ENCODE data around the gene P2RY11.

P2RY11 gene

GRCh38 chr19:10093295-10094186 lies 18.0 kb upstream of the P2RY11 start:
- DNase-seq: no peak

GRCh38 chr19:10095622-10095947 lies 15.9 kb upstream of the P2RY11 start:
- no peak for DNase-seq

GRCh38 chr19:10095948-10096614 lies 15.4 kb upstream of the P2RY11 start:
- DNase-seq: peak; percentile 92

- no peak for DNase-seq
Measured at GRCh38 chr19:10096615-10096963, 14.9 kb upstream of the P2RY11 start.

DNA sequence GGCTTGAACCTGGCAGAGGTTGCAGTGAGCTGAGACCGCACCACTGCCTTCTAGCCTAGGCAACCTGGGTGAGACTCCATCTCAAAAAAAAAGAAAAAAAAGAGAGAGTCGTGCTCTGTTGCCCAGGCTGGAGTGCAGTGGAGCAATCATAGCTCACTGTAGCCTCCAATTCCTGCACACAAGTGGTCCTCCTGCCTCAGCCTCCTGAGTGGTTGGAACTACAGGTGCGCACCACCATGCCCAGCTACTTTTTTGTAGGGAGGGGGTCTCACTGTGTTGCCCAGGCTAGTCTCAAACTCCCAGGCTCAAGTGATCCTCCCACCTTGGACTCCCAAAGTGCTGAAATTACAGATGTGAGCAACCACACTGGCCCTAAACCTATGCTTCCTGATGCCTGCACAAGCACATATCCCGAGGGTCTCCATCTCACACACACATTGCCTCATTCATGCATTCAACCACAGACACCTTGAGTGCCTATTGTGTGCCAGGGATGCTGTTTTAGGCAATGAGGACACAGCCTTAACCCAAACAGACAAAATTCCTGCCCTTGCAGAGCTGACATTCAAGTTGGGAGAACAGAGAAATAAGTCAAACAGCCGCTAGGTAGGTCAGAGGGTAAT lies 11.2 kb upstream of the P2RY11 start:
- DNase-seq: no peak

DNA sequence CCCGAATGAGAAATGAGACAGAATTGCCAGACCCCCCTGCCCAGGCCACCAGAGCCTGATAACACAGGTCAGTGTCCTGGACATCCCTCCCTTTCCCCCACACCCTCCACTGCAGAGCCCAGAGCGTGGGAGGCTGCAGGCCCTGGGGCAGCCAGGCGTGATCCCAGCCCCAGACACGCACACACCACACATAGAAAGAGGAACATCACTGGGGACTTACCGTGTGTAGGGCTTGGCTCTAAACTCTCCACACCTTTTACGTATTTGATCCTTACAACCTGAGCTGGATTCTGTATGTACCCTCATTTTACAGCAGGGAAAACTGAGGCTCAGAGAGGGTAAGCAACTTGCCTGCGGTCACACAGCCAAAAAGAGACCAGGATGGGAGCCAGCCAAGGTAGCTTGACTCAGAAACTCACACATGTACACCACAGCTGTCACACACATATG lies 8.7 kb upstream of the P2RY11 start:
- DNase-seq: no peak

DNA sequence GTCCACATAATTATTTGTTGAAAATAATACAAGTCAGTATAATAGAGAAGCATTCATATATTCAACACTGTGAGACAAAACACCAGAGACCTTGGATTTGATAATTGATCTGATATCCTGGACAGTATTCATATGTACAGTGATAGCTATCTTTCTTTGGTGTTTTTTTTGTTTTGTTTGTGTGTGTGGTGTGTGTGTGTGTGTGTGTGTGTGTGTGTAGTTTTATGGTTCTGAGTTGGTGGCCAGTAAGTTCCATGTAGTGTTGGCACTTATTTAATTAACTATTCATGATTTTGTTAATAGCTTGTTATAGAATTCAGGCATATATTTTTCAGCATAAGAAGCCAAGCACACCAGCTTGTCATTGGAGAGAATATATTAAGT lies 7.4 kb upstream of the P2RY11 start:
- DNase-seq: peak; percentile 53

DNA sequence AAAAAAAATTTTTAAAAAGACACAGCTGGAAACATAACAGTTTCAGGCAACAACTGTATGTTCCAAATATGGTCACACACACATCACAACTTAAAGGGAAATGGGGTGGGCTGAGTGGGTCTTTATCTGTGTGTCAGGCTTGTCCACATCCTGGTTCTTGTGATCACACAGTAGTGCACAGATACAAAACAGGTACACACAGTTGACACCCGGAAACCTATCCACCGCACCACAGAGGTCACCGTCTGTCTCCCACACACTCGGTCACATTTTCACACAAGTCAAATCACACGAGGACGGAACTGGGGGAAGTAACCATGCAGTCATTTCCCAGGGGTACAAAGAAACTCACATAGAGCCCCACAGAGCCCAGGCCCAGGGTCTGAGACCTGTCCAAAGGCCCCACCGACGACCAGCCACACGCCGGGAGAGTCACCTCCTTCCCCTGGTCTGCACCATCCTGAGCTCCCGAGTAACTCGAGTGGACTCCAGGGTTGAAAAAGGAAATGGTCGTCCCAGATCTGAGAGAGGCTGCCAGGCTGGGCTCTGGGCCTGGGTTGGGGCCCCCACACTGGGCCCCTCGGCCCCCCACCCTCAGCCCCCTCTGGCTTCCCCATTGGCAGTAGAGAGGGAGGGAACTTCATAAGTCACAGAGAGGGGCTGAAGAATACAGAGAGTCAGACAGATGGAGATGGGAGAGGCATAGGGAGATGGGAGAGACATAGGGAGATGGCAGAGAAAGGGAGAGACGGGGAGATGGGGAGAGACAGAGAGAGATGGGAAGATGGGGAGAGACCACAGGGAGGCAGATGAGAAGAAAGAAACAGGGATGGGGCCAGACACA lies 6.6 kb upstream of the P2RY11 start:
- DNase-seq: peak; percentile 97

GRCh38 chr19:10105509-10106099 lies 5.9 kb upstream of the P2RY11 start:
- peak; percentile 74 for DNase-seq

DNA sequence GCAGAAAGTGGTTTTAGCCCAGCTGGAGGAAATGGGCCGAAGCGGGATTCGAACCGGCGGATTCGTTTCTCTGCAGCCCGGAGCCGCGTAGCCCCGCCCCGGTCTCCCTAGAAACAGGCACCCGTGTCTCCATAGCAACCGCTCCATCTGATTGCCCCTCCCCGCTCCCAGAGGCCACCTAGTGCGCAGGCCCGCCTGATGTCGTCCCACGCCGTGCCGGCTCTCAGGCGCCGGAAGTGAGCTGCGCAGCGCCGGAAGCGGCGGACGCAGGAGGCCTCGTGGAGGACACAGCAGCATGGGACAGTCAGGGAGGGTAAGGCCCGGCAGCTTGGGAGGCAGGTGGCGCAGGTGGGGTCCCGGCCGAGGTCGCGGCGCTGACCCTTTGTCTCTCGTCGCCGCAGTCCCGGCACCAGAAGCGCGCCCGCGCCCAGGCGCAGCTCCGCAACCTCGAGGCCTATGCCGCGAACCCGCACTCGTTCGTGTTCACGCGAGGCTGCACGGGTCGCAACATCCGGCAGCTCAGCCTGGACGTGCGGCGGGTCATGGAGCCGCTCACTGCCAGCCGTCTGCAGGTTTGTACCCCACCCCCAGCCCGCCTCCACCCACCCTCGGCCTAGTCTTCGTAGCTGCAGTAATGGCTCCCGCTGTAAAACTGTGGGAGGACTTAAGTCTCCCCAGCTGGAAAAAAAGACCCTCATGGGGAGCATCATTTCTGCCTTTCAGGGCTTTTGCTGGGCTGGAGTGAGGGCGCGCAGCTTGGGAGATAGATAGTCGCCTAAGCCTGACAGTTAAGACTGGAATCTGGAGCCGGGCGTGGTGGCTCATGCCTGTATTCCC lies 5.2 kb upstream of the P2RY11 start, which contains the start of gene PPAN:
Gene PPAN, plus strand, starts transcription at position 263 of the 837 bp plus-strand sequence. Its CDS starts 33 bp downstream, at position 296.
- DNase-seq: peak; percentile 98

DNA sequence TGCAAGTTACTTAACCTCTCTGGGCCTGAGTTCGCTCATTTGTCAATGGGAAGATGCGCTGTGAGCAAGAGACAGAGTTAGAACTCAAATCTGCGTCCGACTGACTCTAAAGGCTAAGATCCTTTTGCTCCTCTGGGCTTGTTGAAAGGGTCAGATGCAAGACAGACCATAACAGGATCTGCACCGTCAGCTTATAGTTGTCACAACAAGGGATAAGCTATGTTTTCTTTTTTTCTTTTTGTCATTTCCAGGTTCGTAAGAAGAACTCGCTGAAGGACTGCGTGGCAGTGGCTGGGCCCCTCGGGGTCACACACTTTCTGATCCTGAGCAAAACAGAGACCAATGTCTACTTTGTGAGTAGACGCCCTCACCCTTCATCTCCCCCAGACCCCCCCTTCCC lies 4.2 kb upstream of the P2RY11 start:
- no peak for DNase-seq

DNA sequence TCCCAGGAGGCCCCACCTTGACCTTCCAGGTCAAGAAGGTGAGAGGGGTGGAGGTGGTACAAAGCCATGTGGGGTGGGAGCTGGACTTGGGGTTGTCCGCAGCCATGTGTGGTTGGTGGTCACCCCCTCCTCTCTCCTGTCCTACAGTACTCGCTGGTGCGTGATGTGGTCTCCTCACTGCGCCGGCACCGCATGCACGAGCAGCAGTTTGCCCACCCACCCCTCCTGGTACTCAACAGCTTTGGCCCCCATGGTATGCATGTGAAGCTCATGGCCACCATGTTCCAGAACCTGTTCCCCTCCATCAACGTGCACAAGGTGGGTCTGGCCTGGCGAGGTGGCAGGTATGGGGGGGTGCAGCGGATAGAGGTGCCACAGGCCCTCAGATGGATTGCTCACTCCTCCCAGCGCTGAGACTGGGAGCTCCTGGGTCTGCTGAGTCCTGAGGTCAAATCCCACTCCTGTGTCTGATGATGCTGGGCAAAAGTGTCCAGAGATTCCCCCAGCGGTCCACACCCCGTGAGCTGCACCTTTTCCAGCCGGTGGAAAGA lies 3.6 kb upstream of the P2RY11 start:
- DNase-seq: no peak

GRCh38 chr19:10109528-10109927 lies 2.0 kb upstream of the P2RY11 start:
- no peak for DNase-seq

- no peak for DNase-seq
Measured at GRCh38 chr19:10110076-10110971, 1.2 kb upstream of the P2RY11 start.

DNA sequence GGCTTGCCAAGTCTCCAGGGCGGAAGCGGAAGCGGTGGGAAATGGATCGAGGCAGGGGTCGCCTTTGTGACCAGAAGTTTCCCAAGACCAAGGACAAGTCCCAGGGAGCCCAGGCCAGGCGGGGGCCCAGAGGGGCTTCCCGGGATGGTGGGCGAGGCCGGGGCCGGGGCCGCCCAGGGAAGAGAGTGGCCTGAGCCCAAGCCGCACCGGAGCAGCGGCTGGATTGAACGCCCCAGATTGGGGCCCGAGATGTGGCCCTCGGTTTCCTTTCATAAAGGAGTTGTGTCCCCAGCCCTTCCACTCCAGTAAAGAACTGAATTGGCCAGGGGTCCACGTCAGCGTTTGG lies 548 bp upstream of the P2RY11 start:
- no peak for DNase-seq

GRCh38 chr19:10112037-10112761 lies 706 bp downstream of the P2RY11 start:
- DNase-seq: peak; percentile 76

GRCh38 chr19:10112895-10113591 lies 1.6 kb downstream of the P2RY11 start:
- peak; percentile 79 for DNase-seq

GRCh38 chr19:10113592-10113963 lies 2.1 kb downstream of the P2RY11 start:
- DNase-seq: peak; percentile 40
